ENCODE results near the gene ALOX5. TPM values are rescaled to one million over a fixed set of nuclear protein-coding genes. Genes with fewer than 3 reads are reported as not detected.

Gene ALOX5
- total and polyA plus RNA-seq, 8 donors, result 3.2 to 39.6 (median 9.2) TPM

- Histone ChIP-seq H3K4me3 (no peak overlapping the region), H3K4me1 (no peaks in the 10 kb centered on the region), H3K27me3 (peaks cover 0 to 21% (median 0%) of the 10 kb centered on the region in 3 donors), H3K36me3 (peaks cover 0 to 17% (median 0%) of the 10 kb centered on the region in 4 donors), H3K9me3 (no peaks in the 10 kb centered on the region), H3K27ac (no peak overlapping the region)
- WGBS, 5 donors, result 86 to 100% (median 89%) methylated on average over 1 to 24 of the region's 24 CpGs
- no peak for DNase-seq
- TF ChIP-seq EP300 (IDR thresholded peaks at IDR 0.05), result no peak
- TF ChIP-seq POLR2AphosphoS5 (IDR thresholded peaks at IDR 0.05), result no peak
- TF ChIP-seq POLR2A (IDR thresholded peaks at IDR 0.05), result no peak
- intact Hi-C loops (cut with DNase I; ENCODE audit: low total_unique reads), result no loop called here
Observed at GRCh38 chr10:45444022-45444421, 70.0 kb downstream of the ALOX5 start.

- Histone ChIP-seq H3K27me3 (peaks cover 0 to 10% (median 0%) of the 10 kb centered on the region in 3 donors), H3K4me1 (no peaks in the 10 kb centered on the region), H3K4me3 (no peak overlapping the region), H3K27ac (no peak overlapping the region), H3K36me3 (peaks cover 0 to 17% (median 0%) of the 10 kb centered on the region in 4 donors), H3K9me3 (no peaks in the 10 kb centered on the region)
- WGBS, 5 donors, result 76 to 83% (median 80%) methylated on average over 19 of the region's 19 CpGs
- DNase-seq, result peak in 1 of 2 donors; percentile 59
- TF ChIP-seq EP300 (IDR thresholded peaks at IDR 0.05), result no peak
- TF ChIP-seq POLR2A (IDR thresholded peaks at IDR 0.05), result no peak
- TF ChIP-seq POLR2AphosphoS5 (IDR thresholded peaks at IDR 0.05), result no peak
- no peak for TF ChIP-seq CTCF (IDR thresholded peaks at IDR 0.05)
- intact Hi-C loops (cut with DNase I; ENCODE audit: low total_unique reads), result no loop called here
Observed at GRCh38 chr10:45444976-45445898, 71.2 kb downstream of the ALOX5 start.

- Histone ChIP-seq H3K27me3 (peaks cover 0 to 1% (median 0%) of the 10 kb centered on the region in 3 donors), H3K4me3 (no peak overlapping the region), H3K4me1 (no peaks in the 10 kb centered on the region), H3K9me3 (no peaks in the 10 kb centered on the region), H3K36me3 (peaks cover 0 to 17% (median 0%) of the 10 kb centered on the region in 4 donors), H3K27ac (no peak overlapping the region)
- intact Hi-C loops (cut with DNase I; ENCODE audit: low total_unique reads), result no loop called here
- 92 to 95% (median 94%) methylated on average over 7 of the region's 7 CpGs for WGBS, 5 donors
- DNase-seq, result no peak
- TF ChIP-seq POLR2A (IDR thresholded peaks at IDR 0.05) (no peak), POLR2AphosphoS5 (IDR thresholded peaks at IDR 0.05) (no peak), CTCF (IDR thresholded peaks at IDR 0.05) (no peak)
Observed at GRCh38 chr10:45446858-45447257, 72.8 kb downstream of the ALOX5 start.

GRCh38 chr10:45447416-45447815 lies 73.4 kb downstream of the ALOX5 start:
- intact Hi-C loops (cut with DNase I; ENCODE audit: low total_unique reads), result no loop called here
- Histone ChIP-seq H3K27me3 (no peaks in the 10 kb centered on the region), H3K27ac (no peak overlapping the region), H3K4me1 (no peaks in the 10 kb centered on the region), H3K9me3 (no peaks in the 10 kb centered on the region), H3K36me3 (peaks cover 0 to 17% (median 0%) of the 10 kb centered on the region in 4 donors), H3K4me3 (no peak overlapping the region)
- DNase-seq, result no peak
- WGBS, 5 donors, result 44 to 62% (median 53%) methylated on average over 2 of the region's 2 CpGs
- TF ChIP-seq POLR2A (IDR thresholded peaks at IDR 0.05) (no peak), CTCF (IDR thresholded peaks at IDR 0.05) (no peak), EP300 (IDR thresholded peaks at IDR 0.05) (no peak), POLR2AphosphoS5 (IDR thresholded peaks at IDR 0.05) (no peak)
